H9 (cell line): Measurements from ENCODE around the gene NOVA2. TPM values are rescaled to one million over a fixed set of nuclear protein-coding genes. Genes with fewer than 3 reads are reported as not detected.
A peak's percentile ranks its signal among the peaks of the same experiment; 100 is the strongest.

ENCODE experiments used
- DNase-seq: peaks from one replicate; pipeline ENCODE4 v3.0.0-alpha.2; 2017
- H2AFZ ChIP-seq: one replicate; pipeline ENCODE4 v1.6.1; 2013; ENCODE audit warnings: mild to moderate bottlenecking, low read length, control low read depth, moderate library complexity
- H2AK5ac ChIP-seq: 2 replicates; pipeline ENCODE4 v1.6.1; 2013; ENCODE audit warnings: low read length, control low read depth, mixed read lengths; ENCODE audit not compliant: insufficient read length
- H2BK120ac ChIP-seq: one replicate; pipeline ENCODE4 v1.6.1; 2013; ENCODE audit warnings: low read depth, mild to moderate bottlenecking, low read length, control low read depth, inconsistent platforms; ENCODE audit not compliant: poor library complexity, severe bottlenecking
- H2BK12ac ChIP-seq: 2 replicates; pipeline ENCODE4 v1.6.1; 2013; ENCODE audit warnings: low read length, control low read depth, mixed read lengths, low read depth; ENCODE audit not compliant: insufficient read length
- H2BK15ac ChIP-seq: 2 replicates; pipeline ENCODE4 v1.6.1; 2013; ENCODE audit warnings: low read depth, low read length, control low read depth
- H2BK20ac ChIP-seq: one replicate; pipeline ENCODE4 v1.6.1; 2013; ENCODE audit warnings: low read depth, mild to moderate bottlenecking, low read length, control low read depth, inconsistent platforms; ENCODE audit not compliant: poor library complexity, severe bottlenecking
- H2BK5ac ChIP-seq: 2 replicates; pipeline ENCODE4 v1.6.1; 2013; ENCODE audit warnings: low read length, control low read depth, mixed read lengths; ENCODE audit not compliant: insufficient read length
- H3K14ac ChIP-seq: 2 replicates; pipeline ENCODE4 v1.6.1; 2013; ENCODE audit warnings: low read length, control low read depth; ENCODE audit not compliant: insufficient read depth
- H3K18ac ChIP-seq: 2 replicates; pipeline ENCODE4 v1.6.1; 2013; ENCODE audit warnings: low read depth, mild to moderate bottlenecking, mixed read lengths, low read length, control low read depth; ENCODE audit not compliant: insufficient read length
- H3K23ac ChIP-seq: 2 replicates; pipeline ENCODE4 v1.6.1; 2013; ENCODE audit warnings: low read length, control low read depth, mixed read lengths, low read depth; ENCODE audit not compliant: insufficient read length
- H3K23me2 ChIP-seq: 2 replicates; pipeline ENCODE4 v1.6.1; 2013; ENCODE audit warnings: low read depth, mild to moderate bottlenecking, mixed read lengths, low read length, control low read depth; ENCODE audit not compliant: insufficient read length, poor library complexity, severe bottlenecking
- H3K27ac ChIP-seq: 2 replicates; pipeline ENCODE4 v1.5.1; 2013; ENCODE audit warnings: low read length, control low read depth, mixed read lengths, low read depth; ENCODE audit not compliant: insufficient read length
- H3K27me3 ChIP-seq: 2 replicates; pipeline ENCODE4 v1.6.1; 2013; ENCODE audit warnings: low read length, control low read depth, inconsistent platforms; ENCODE audit not compliant: insufficient read depth
- H3K4ac ChIP-seq: 2 replicates; pipeline ENCODE4 v1.6.1; 2013; ENCODE audit warnings: low read depth, mild to moderate bottlenecking, control low read depth, inconsistent platforms, low read length, moderate library complexity
- H3K4me1 ChIP-seq: 2 replicates; pipeline ENCODE4 v1.6.1; 2013; ENCODE audit warnings: low read length, control low read depth, inconsistent platforms; ENCODE audit not compliant: insufficient read depth
- H3K4me2 ChIP-seq: 2 replicates; pipeline ENCODE4 v1.6.1; 2013; ENCODE audit warnings: low read length, control low read depth, mixed read lengths; ENCODE audit not compliant: insufficient read length, insufficient read depth
- H3K56ac ChIP-seq: 2 replicates; pipeline ENCODE4 v1.6.1; 2013; ENCODE audit warnings: low read depth, mild to moderate bottlenecking, mixed read lengths, low read length, control low read depth; ENCODE audit not compliant: insufficient read length
- H3K79me1 ChIP-seq: 2 replicates; pipeline ENCODE4 v1.6.1; 2013; ENCODE audit warnings: low read depth, mild to moderate bottlenecking, moderate library complexity, low read length, control low read depth, inconsistent platforms; ENCODE audit not compliant: insufficient read depth, poor library complexity, severe bottlenecking
- H3K79me2 ChIP-seq: 2 replicates; pipeline ENCODE4 v1.6.1; 2013; ENCODE audit warnings: low read length, control low read depth, inconsistent platforms; ENCODE audit not compliant: insufficient read depth
- H3K9ac ChIP-seq: 2 replicates; pipeline ENCODE4 v1.6.1; 2013; ENCODE audit warnings: low read length, control low read depth, mixed read lengths; ENCODE audit not compliant: insufficient read length; ENCODE audit errors: extremely low read depth
- H3K9me3 ChIP-seq: one replicate; pipeline ENCODE4 v1.6.1; 2013; ENCODE audit warnings: low read depth, low read length, inconsistent platforms; ENCODE audit not compliant: control insufficient read depth
- H3T11ph ChIP-seq: one replicate; pipeline ENCODE4 v1.6.1; 2013; ENCODE audit warnings: mild to moderate bottlenecking, low read length, control low read depth, inconsistent platforms
- H4K20me1 ChIP-seq: one replicate; pipeline ENCODE4 v1.6.1; 2013; ENCODE audit not compliant: control insufficient read depth, insufficient read length, insufficient read depth
- H4K5ac ChIP-seq: 2 replicates; pipeline ENCODE4 v1.6.1; 2013; ENCODE audit warnings: low read depth, mild to moderate bottlenecking, mixed read lengths, low read length, control low read depth; ENCODE audit not compliant: insufficient read length
- H4K8ac ChIP-seq: replicated peaks from 2 replicates; pipeline ENCODE4 v1.6.1; 2013; ENCODE audit warnings: low read length, control low read depth, mixed read lengths, low read depth; ENCODE audit not compliant: insufficient read length
- H4K91ac ChIP-seq: 2 replicates; pipeline ENCODE4 v1.6.1; 2013; ENCODE audit warnings: low read depth, mild to moderate bottlenecking, moderate library complexity, mixed read lengths, low read length, control low read depth; ENCODE audit not compliant: insufficient read length
- H3K27ac Mint-ChIP-seq, 3 experiments: 2 replicates in 2 of 3; 3 replicates in 1 of 3; pipeline ENCODE4 v1.8.0; 2020 to 2021; ENCODE audit warnings: mixed read lengths in 3 of 3, mild to moderate bottlenecking in 1 of 3, moderate library complexity in 1 of 3
- H3K27me3 Mint-ChIP-seq: 2 replicates; pipeline ENCODE4 v1.8.0; 2021; ENCODE audit warnings: low read depth, mild to moderate bottlenecking, moderate library complexity, mixed read lengths
- H3K36me3 Mint-ChIP-seq, 3 experiments: 2 replicates in 2 of 3; 3 replicates in 1 of 3; pipeline ENCODE4 v1.8.0; 2020 to 2021; ENCODE audit warnings: low read depth in 3 of 3, mixed read lengths in 3 of 3; ENCODE audit not compliant: insufficient read depth in 1 of 3
- H3K4me1 Mint-ChIP-seq, 2 experiments: 2 replicates each; pipeline ENCODE4 v1.8.0; 2020; ENCODE audit warnings: mixed read lengths in 2 of 2
- H3K4me3 Mint-ChIP-seq, 2 experiments: 2 replicates in 1 of 2; 3 replicates in 1 of 2; pipeline ENCODE4 v1.8.0; 2020 to 2021; ENCODE audit warnings: mild to moderate bottlenecking in 2 of 2, mixed read lengths in 2 of 2, moderate library complexity in 1 of 2
- H3K9me3 Mint-ChIP-seq, 2 experiments: 2 replicates in 1 of 2; 3 replicates in 1 of 2; pipeline ENCODE4 v1.8.0; 2020; ENCODE audit warnings: mild to moderate bottlenecking in 2 of 2, mixed read lengths in 2 of 2, moderate library complexity in 1 of 2
- WGBS: extraction: QIAGEN DNeasy Blood & Tissue Kit; methylation state at CpG from one replicate; pipeline ENCODE4 v1.1.7; 2013; ENCODE audit warnings: missing lambda C conversion rate, low lambda C conversion rate, mixed read lengths; ENCODE audit not compliant: insufficient read length; ENCODE audit errors: extremely low coverage; 5-methylcytosine and 5-hydroxymethylcytosine counted together
- total RNA-seq: library from RNA; stranded (reverse); gene quantifications from 2 replicates; pipeline ENCODE4 v1.2.1, GENCODE V29; 2021
- TF ChIP-seq, protein P1 (sequence below): fragments of 200-600 bp; sonication (generic); conservative IDR thresholded peaks from 3 replicates; pipeline ENCODE4 v1.8.0; 2021; ENCODE audit warnings: antibody characterized with exemption, mild to moderate bottlenecking

NOVA2 gene
- total RNA-seq, 1 experiment from 2014 or later = 8.8 TPM

GRCh38 chr19:46023311-46023779 is 49.7 kb upstream of the NOVA2 start:
- no peak overlapping the region for H4K5ac ChIP-seq
- H3K4ac ChIP-seq = no peak overlapping the region
- peaks cover 3 to 4% of the 10 kb centered on the region in 2 experiments; a peak in 2 of 5 replicates for H3K9me3 Mint-ChIP-seq
- H3K79me1 ChIP-seq = no peaks in the 10 kb centered on the region
- no peak overlapping the region for H2BK12ac ChIP-seq
- no peak for DNase-seq
- H3K23ac ChIP-seq = no peak overlapping the region
- peak overlapping the region in 1 of 2 experiments; percentile 27; a peak in 1 of 5 replicates for H3K4me3 Mint-ChIP-seq
- H3K4me1 Mint-ChIP-seq = peaks cover 10 to 19% of the 10 kb centered on the region in 2 experiments
- peaks cover 4 to 14% (median 13%) of the 10 kb centered on the region in 3 experiments; a peak in 5 of 7 replicates for H3K36me3 Mint-ChIP-seq
- no peak overlapping the region for H3K9ac ChIP-seq
- no peak overlapping the region for H4K91ac ChIP-seq
- TF ChIP-seq, protein P1, sequence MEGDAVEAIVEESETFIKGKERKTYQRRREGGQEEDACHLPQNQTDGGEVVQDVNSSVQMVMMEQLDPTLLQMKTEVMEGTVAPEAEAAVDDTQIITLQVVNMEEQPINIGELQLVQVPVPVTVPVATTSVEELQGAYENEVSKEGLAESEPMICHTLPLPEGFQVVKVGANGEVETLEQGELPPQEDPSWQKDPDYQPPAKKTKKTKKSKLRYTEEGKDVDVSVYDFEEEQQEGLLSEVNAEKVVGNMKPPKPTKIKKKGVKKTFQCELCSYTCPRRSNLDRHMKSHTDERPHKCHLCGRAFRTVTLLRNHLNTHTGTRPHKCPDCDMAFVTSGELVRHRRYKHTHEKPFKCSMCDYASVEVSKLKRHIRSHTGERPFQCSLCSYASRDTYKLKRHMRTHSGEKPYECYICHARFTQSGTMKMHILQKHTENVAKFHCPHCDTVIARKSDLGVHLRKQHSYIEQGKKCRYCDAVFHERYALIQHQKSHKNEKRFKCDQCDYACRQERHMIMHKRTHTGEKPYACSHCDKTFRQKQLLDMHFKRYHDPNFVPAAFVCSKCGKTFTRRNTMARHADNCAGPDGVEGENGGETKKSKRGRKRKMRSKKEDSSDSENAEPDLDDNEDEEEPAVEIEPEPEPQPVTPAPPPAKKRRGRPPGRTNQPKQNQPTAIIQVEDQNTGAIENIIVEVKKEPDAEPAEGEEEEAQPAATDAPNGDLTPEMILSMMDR = no peak
- H4K20me1 ChIP-seq = no peaks in the 10 kb centered on the region
- no peaks in the 10 kb centered on the region for H3K23me2 ChIP-seq
- no peaks in the 10 kb centered on the region; the same call in 1 of the 2 replicates for H3K27me3 Mint-ChIP-seq
- no peak overlapping the region for H2AFZ ChIP-seq
- no peak overlapping the region for H3K27ac Mint-ChIP-seq
- WGBS = no CpG with 5 or more reads among the region's 11 CpGs
- H3K14ac ChIP-seq = no peak overlapping the region
- no peak overlapping the region for H3K56ac ChIP-seq
- H2BK15ac ChIP-seq = no peak overlapping the region
- no peak overlapping the region for H3T11ph ChIP-seq
- H3K79me2 ChIP-seq = no peaks in the 10 kb centered on the region
- H3K27ac ChIP-seq = no peak overlapping the region
- H2BK20ac ChIP-seq = no peak overlapping the region
- H3K18ac ChIP-seq = no peak overlapping the region
- no peak overlapping the region for H2BK5ac ChIP-seq
- H3K4me2 ChIP-seq = no peak overlapping the region
- no peak overlapping the region for H2BK120ac ChIP-seq
- no peaks in the 10 kb centered on the region for H3K9me3 ChIP-seq
- H2AK5ac ChIP-seq = no peak overlapping the region
- H3K27me3 ChIP-seq = no peaks in the 10 kb centered on the region
- no peak overlapping the region for H4K8ac ChIP-seq
- H3K4me1 ChIP-seq = no peaks in the 10 kb centered on the region
